ENCODE data around the gene DENND1A.
"Not testable (repeated sequence)": the region's sequence is repeated elsewhere in the genome, so short reads cannot be mapped to it uniquely, and the experiment has no call there.

The DENND1A gene

GRCh38 chr9:123742009-123742767, 187.7 kb downstream of the DENND1A start:
- CTCF ChIA-PET = no interaction called here
- POLR2A ChIA-PET = no interaction called here
- TF ChIP-seq TARDBP (IDR thresholded peaks at IDR 0.05) (no peak), ZNF384 (IDR thresholded peaks at IDR 0.05) (no peak)
- no peak for DNase-seq (ENCODE audit: extremely low spot score)

DNA sequence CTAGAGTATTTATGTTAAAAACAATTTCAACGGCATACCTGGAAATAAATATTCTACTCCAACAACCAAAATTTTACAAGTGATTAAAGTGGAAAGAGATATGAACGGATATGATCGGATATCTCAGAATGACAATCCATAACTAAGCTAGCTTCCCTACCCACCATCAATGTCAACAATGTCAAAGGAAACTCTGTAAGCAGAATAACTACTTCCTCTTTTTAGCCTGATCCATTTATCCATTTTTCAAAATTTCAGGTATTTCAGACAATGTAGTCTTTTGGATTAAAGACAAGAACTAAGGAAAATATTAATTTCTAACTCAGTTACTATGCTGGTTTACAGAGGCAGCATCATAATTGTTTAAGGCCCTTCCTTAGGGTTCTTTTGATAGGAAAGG, 188.7 kb downstream of the DENND1A start:
- DNase-seq (ENCODE audit: extremely low spot score) = no peak
- POLR2A ChIA-PET = no interaction called here
- TF ChIP-seq ZNF384 (IDR thresholded peaks at IDR 0.05) (no peak), NFRKB (IDR thresholded peaks at IDR 0.05) (no peak), SP1 (IDR thresholded peaks at IDR 0.05) (no peak), BHLHE40 (IDR thresholded peaks at IDR 0.05; ENCODE audit: borderline replicate concordance) (no peak), FOXK2 (IDR thresholded peaks at IDR 0.05) (no peak), LEF1 (IDR thresholded peaks at IDR 0.05; ENCODE audit: borderline replicate concordance) (no peak), SUZ12 (IDR thresholded peaks at IDR 0.05) (no peak), HDGF (IDR thresholded peaks at IDR 0.05; ENCODE audit: borderline replicate concordance) (no peak), FOXM1 (IDR thresholded peaks at IDR 0.05; ENCODE audit: borderline replicate concordance) (no peak), L3MBTL2 (conservative IDR thresholded peaks at IDR 0.05) (no peak), ARNT (IDR thresholded peaks at IDR 0.05) (no peak), TARDBP (IDR thresholded peaks at IDR 0.05) (no peak), CTBP1 (IDR thresholded peaks at IDR 0.05; ENCODE audit: borderline replicate concordance) (no peak), PKNOX1 (IDR thresholded peaks at IDR 0.05) (no peak), ELF4 (IDR thresholded peaks at IDR 0.05) (no peak), FOXA1 (IDR thresholded peaks at IDR 0.05) (no peak)
- CTCF ChIA-PET = no interaction called here

GRCh38 chr9:123739902-123740301, 190.0 kb downstream of the DENND1A start:
- no peak for TF ChIP-seq LEF1 (IDR thresholded peaks at IDR 0.05; ENCODE audit: borderline replicate concordance)
- ChIA-PET CTCF (no interaction called here), POLR2A (interaction anchor here (0.6 kb wide), 1 partner anchor 15 kb away, joined by 3 read pairs; no protein-coding TSS in a partner anchor)
- no peak for DNase-seq (ENCODE audit: extremely low spot score)

- ChIA-PET POLR2A (interaction anchor here (0.6 kb wide), 1 partner anchor 16 kb away, joined by 3 read pairs; no protein-coding TSS in a partner anchor), CTCF (no interaction called here)
- TF ChIP-seq FOXK2 (IDR thresholded peaks at IDR 0.05) (no peak), ARNT (IDR thresholded peaks at IDR 0.05) (no peak), FOXA1 (IDR thresholded peaks at IDR 0.05) (no peak), TARDBP (IDR thresholded peaks at IDR 0.05) (no peak), NFRKB (IDR thresholded peaks at IDR 0.05) (no peak), CTBP1 (IDR thresholded peaks at IDR 0.05; ENCODE audit: borderline replicate concordance) (no peak), ZNF384 (IDR thresholded peaks at IDR 0.05) (no peak), L3MBTL2 (conservative IDR thresholded peaks at IDR 0.05) (no peak), SP1 (IDR thresholded peaks at IDR 0.05) (no peak), ELF4 (IDR thresholded peaks at IDR 0.05) (no peak), PKNOX1 (IDR thresholded peaks at IDR 0.05) (no peak), FOXM1 (IDR thresholded peaks at IDR 0.05; ENCODE audit: borderline replicate concordance) (no peak), LEF1 (IDR thresholded peaks at IDR 0.05; ENCODE audit: borderline replicate concordance) (no peak), BHLHE40 (IDR thresholded peaks at IDR 0.05; ENCODE audit: borderline replicate concordance) (no peak), HDGF (IDR thresholded peaks at IDR 0.05; ENCODE audit: borderline replicate concordance) (no peak), SUZ12 (IDR thresholded peaks at IDR 0.05) (no peak)
- DNase-seq (ENCODE audit: extremely low spot score) = no peak
These were observed 190.5 kb downstream of the DENND1A start for GRCh38 chr9:123739387-123739786.

GRCh38 chr9:123738648-123739047, 191.3 kb downstream of the DENND1A start:
- TF ChIP-seq SP1 (IDR thresholded peaks at IDR 0.05) (no peak), TARDBP (IDR thresholded peaks at IDR 0.05) (no peak), L3MBTL2 (conservative IDR thresholded peaks at IDR 0.05) (no peak), BHLHE40 (IDR thresholded peaks at IDR 0.05; ENCODE audit: borderline replicate concordance) (no peak), SUZ12 (IDR thresholded peaks at IDR 0.05) (no peak), NFRKB (IDR thresholded peaks at IDR 0.05) (no peak), LEF1 (IDR thresholded peaks at IDR 0.05; ENCODE audit: borderline replicate concordance) (no peak), FOXM1 (IDR thresholded peaks at IDR 0.05; ENCODE audit: borderline replicate concordance) (no peak), HDGF (IDR thresholded peaks at IDR 0.05; ENCODE audit: borderline replicate concordance) (no peak), PKNOX1 (IDR thresholded peaks at IDR 0.05) (no peak), FOXK2 (IDR thresholded peaks at IDR 0.05) (no peak), FOXA1 (IDR thresholded peaks at IDR 0.05) (no peak), ZNF384 (IDR thresholded peaks at IDR 0.05) (no peak), CTBP1 (IDR thresholded peaks at IDR 0.05; ENCODE audit: borderline replicate concordance) (no peak), ARNT (IDR thresholded peaks at IDR 0.05) (no peak)
- ChIA-PET POLR2A (no interaction called here), CTCF (interaction anchor here (0.6 kb wide), 1 partner anchor 12 kb away, joined by 4 read pairs; no protein-coding TSS in a partner anchor)
- no peak for DNase-seq (ENCODE audit: extremely low spot score)

DNA sequence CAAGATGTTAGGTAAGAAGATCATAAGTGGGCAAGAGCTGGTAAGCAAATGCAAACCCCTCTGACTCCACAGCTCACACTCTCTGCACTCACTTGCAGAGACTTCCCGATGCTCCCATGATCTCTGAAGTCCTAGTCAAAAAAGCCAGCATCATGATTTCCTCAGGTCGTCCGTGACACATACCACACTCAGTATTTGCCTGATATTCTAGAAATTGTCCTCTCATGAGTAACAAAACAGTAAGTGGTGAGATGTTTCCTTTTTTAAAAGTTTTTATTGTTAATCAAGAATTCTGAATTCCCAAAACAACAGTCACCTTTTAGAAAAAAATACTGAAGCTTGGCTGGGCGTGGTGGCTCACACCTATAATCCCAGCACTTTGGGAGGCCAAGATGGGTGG, 194.6 kb downstream of the DENND1A start:
- ChIA-PET POLR2A (no interaction called here), CTCF (no interaction called here)
- no peak for TF ChIP-seq HDGF (IDR thresholded peaks at IDR 0.05; ENCODE audit: borderline replicate concordance)
- TF ChIP-seq FOXA1 (IDR thresholded peaks at IDR 0.05) = no peak
- no peak for TF ChIP-seq BHLHE40 (IDR thresholded peaks at IDR 0.05; ENCODE audit: borderline replicate concordance)
- TF ChIP-seq FOXK2 (IDR thresholded peaks at IDR 0.05) = no peak
- TF ChIP-seq ZNF384 (IDR thresholded peaks at IDR 0.05) = no peak
- TF ChIP-seq ELF4 (IDR thresholded peaks at IDR 0.05) = no peak
- TF ChIP-seq ARNT (IDR thresholded peaks at IDR 0.05) = no peak
- no peak for TF ChIP-seq LEF1 (IDR thresholded peaks at IDR 0.05; ENCODE audit: borderline replicate concordance)
- no peak for TF ChIP-seq SP1 (IDR thresholded peaks at IDR 0.05)
- TF ChIP-seq FOXM1 (IDR thresholded peaks at IDR 0.05; ENCODE audit: borderline replicate concordance) = no peak
- no peak for DNase-seq (ENCODE audit: extremely low spot score)

DNA sequence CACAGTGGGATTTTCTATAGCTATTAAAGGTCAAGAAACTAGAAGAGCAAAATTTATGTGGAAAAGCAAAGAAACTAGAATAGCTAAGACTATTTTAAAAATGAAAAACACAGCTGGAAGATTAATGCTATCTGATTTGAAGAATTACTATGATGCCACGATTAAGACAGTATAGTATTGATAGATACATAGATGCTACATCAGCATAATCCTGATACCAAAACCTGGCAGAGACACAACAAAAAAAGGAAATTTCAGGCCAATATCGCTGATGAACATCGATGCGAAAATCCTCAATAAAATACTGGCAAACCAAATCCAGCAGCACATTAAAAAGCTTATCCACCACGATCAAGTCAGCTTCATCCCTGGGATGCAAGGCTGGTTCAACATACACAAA, 201.4 kb downstream of the DENND1A start:
- CTCF ChIA-PET = interaction anchor here (0.9 kb wide), 1 partner anchor 115 kb away, joined by 3 read pairs; no protein-coding TSS in a partner anchor
- POLR2A ChIA-PET; DNase-seq (ENCODE audit: extremely low spot score): not testable (repeated sequence)

All from HEK293T (cell line).